Measurements from ENCODE around the gene RSPO3.

GRCh38 chr6:127083963-127084310 is 34.5 kb upstream of the RSPO3 start:
- TF ChIP-seq EZH2 (IDR thresholded peaks at IDR 0.05; ENCODE audit: low read length, unreplicated experiment), result no peak
- TF ChIP-seq EZH2phosphoT487 (IDR thresholded peaks at IDR 0.05; ENCODE audit: borderline replicate concordance, low read length), result no peak

Data from PC-3 (cell line).